ENCODE results near the gene PNMA8A. TPM values are rescaled to one million over a fixed set of nuclear protein-coding genes. Genes with fewer than 3 reads are reported as not detected.
A peak's percentile ranks its signal among the peaks of the same experiment; 100 is the strongest.

PNMA8A gene
- total and polyA plus RNA-seq, 10 of the 15 experiments (the other 5 are each of a cell fraction or from before 2014, with no cell fraction given), result 0.02 to 0.28 (median 0.16) TPM

DNA sequence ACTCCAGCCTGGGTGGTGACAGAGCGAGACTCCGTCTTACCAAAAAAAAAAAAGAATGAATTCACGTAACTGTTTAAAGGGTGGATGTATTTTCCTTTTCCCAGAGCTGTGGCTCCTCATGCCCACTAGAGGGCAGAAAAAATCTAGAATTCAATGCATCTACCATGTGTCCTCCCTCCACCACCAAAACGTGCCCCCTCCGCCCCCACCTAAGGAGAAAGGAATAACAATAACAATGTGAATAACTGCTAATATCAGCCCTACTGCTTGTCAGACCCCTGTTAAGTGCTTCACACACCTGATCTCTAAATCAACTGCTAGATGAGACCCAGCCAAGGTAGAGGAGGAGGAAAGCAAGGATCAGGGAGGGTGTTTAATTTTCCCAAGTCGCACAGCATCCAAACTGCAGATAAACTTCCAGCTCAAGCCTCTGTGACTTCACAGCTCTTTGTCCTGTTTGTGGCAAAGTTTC, 44.6 kb upstream of the PNMA8A start:
- FAIRE-seq (no peak), ATAC-seq (peak; percentile 76), DNase-seq (ENCODE audit: low read depth, low spot score) (no peak)
- 21% methylated on average over 6 of the region's 6 CpGs for WGBS (ENCODE audit: insufficient coverage, insufficient replicate concordance, low lambda C conversion rate, missing lambda C conversion rate)
- in situ Hi-C loops (cut with MboI) (no loop called here), intact Hi-C loops (cut with micrococcal nuclease; ENCODE audit: unreplicated experiment) (no loop called here)
- Histone ChIP-seq H3K27ac (ENCODE audit: control insufficient read depth, insufficient read depth) (no peak overlapping the region), H4K20me1 (ENCODE audit: control insufficient read depth, insufficient read depth) (no peaks in the 10 kb centered on the region), H3K27me3 (replicated peaks in 1 of 2; ENCODE audit: control insufficient read depth in 2 of 2, insufficient read depth in 2 of 2, low read length in 1 of 2) (no peaks in the 10 kb centered on the region; a peak in 1 of 4 replicates), H2AFZ (ENCODE audit: control insufficient read depth, low read depth, low read length) (no peak overlapping the region), H3K36me3 (ENCODE audit: control insufficient read depth in 2 of 2, insufficient read depth in 2 of 2, low read length in 1 of 2) (no peaks in the 10 kb centered on the region), H3K9ac (ENCODE audit: control insufficient read depth, insufficient read depth, low read length) (no peak overlapping the region), H3K79me2 (ENCODE audit: control insufficient read depth, insufficient read depth, low read length) (no peaks in the 10 kb centered on the region), H3K4me3 (no peak overlapping the region), H3K4me1 (ENCODE audit: control insufficient read depth, insufficient read depth, low read length) (no peaks in the 10 kb centered on the region), H3K4me2 (ENCODE audit: control insufficient read depth, insufficient read depth) (no peak overlapping the region), H3K9me3 (replicated peaks; ENCODE audit: control insufficient read depth, insufficient read depth, low read length) (no peaks in the 10 kb centered on the region; the same call in 2 of the 3 replicates)
- RAD21 ChIA-PET (ENCODE audit: unreplicated experiment), result interaction anchor here (2.0 kb wide), 1 partner anchor 236 kb away, joined by 4 read pairs; no protein-coding TSS in a partner anchor
- SMC1A ChIA-PET (ENCODE audit: uncharacterized antibody, unreplicated experiment), result interaction anchor here (0.6 kb wide), 1 partner anchor 172 kb away, joined by 3 read pairs; no protein-coding TSS in a partner anchor
- BruUV-seq (replicated peaks), result no TSS peak
- POLR2A ChIA-PET, result no interaction called here
- TF ChIP-seq BHLHE40 (IDR thresholded peaks at IDR 0.05; ENCODE audit: borderline replicate concordance in 1 of 2, low read depth in 2 of 2, low read length in 1 of 2) (peak in 1 of 2 experiments; percentile 25; a peak in 1 of 4 replicates), RB1 (IDR thresholded peaks at IDR 0.05; ENCODE audit: borderline replicate concordance) (no peak), POU2F2 (IDR thresholded peaks at IDR 0.05; ENCODE audit: borderline replicate concordance, low read depth, low read length) (no peak), RAD21 (IDR thresholded peaks at IDR 0.05; ENCODE audit: insufficient read depth, low read depth, low read length) (peak; percentile 41), ZBTB11 (CRISPR knock-in tag; IDR thresholded peaks at IDR 0.05) (no peak), SMC3 (IDR thresholded peaks at IDR 0.05; ENCODE audit: borderline replicate concordance, low read length) (peak; percentile 14; the same call in 1 of the 2 replicates)
- TF ChIP-seq, protein P1, sequence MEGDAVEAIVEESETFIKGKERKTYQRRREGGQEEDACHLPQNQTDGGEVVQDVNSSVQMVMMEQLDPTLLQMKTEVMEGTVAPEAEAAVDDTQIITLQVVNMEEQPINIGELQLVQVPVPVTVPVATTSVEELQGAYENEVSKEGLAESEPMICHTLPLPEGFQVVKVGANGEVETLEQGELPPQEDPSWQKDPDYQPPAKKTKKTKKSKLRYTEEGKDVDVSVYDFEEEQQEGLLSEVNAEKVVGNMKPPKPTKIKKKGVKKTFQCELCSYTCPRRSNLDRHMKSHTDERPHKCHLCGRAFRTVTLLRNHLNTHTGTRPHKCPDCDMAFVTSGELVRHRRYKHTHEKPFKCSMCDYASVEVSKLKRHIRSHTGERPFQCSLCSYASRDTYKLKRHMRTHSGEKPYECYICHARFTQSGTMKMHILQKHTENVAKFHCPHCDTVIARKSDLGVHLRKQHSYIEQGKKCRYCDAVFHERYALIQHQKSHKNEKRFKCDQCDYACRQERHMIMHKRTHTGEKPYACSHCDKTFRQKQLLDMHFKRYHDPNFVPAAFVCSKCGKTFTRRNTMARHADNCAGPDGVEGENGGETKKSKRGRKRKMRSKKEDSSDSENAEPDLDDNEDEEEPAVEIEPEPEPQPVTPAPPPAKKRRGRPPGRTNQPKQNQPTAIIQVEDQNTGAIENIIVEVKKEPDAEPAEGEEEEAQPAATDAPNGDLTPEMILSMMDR (IDR thresholded peaks at IDR 0.05 in 2 of 3, conservative IDR thresholded peaks at IDR 0.05 in 1 of 3; ENCODE audit: control insufficient read depth in 2 of 3, extremely low read depth in 1 of 3, insufficient read depth in 1 of 3, low read depth in 3 of 3, low read length in 3 of 3), result peak; percentile 52 to 67 (median 66); a peak in 5 of 6 replicates
- TF ChIP-seq, protein P2, sequence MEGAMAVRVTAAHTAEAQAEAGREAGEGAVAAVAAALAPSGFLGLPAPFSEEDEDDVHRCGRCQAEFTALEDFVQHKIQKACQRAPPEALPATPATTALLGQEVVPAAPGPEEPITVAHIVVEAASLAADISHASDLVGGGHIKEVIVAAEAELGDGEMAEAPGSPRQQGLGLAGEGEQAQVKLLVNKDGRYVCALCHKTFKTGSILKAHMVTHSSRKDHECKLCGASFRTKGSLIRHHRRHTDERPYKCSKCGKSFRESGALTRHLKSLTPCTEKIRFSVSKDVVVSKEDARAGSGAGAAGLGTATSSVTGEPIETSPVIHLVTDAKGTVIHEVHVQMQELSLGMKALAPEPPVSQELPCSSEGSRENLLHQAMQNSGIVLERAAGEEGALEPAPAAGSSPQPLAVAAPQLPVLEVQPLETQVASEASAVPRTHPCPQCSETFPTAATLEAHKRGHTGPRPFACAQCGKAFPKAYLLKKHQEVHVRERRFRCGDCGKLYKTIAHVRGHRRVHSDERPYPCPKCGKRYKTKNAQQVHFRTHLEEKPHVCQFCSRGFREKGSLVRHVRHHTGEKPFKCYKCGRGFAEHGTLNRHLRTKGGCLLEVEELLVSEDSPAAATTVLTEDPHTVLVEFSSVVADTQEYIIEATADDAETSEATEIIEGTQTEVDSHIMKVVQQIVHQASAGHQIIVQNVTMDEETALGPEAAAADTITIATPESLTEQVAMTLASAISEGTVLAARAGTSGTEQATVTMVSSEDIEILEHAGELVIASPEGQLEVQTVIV (IDR thresholded peaks at IDR 0.05; ENCODE audit: borderline replicate concordance, partially characterized antibody), result no peak
- CTCF ChIA-PET, result interaction anchor here (0.6 to 3.8 kb wide), 17 partner anchors 11 to 487 kb away, joined by 3 to 33 read pairs (median 3); partner anchors contain the start of gene PPP5C

All from GM12878 (cell line).